ENCODE measurements around the gene TFF1.

The TFF1 gene

GRCh38 chr21:42321231-42321630 is 45.1 kb downstream of the TFF1 start:
- Histone ChIP-seq H3K4me1 (ENCODE audit: low read length) (no peaks in the 10 kb centered on the region), H3K27me3 (replicated peaks; ENCODE audit: insufficient read depth, low read length) (peaks cover 99% of the 10 kb centered on the region), H4K20me1 (ENCODE audit: insufficient read depth, low read length) (no peaks in the 10 kb centered on the region), H3K4me3 (ENCODE audit: low read length) (no peak overlapping the region), H3K9ac (ENCODE audit: low read length) (no peak overlapping the region), H3K9me3 (replicated peaks; ENCODE audit: insufficient read depth, low read length) (no peaks in the 10 kb centered on the region), H3K9me2 (replicated peaks; ENCODE audit: insufficient read depth, low read length) (no peaks in the 10 kb centered on the region), H3K27ac (ENCODE audit: low read length) (no peak overlapping the region), H3K36me3 (replicated peaks; ENCODE audit: insufficient read depth, low read length) (no peaks in the 10 kb centered on the region), H3F3A (ENCODE audit: insufficient read depth, low read length) (no peaks in the 10 kb centered on the region), H3K79me2 (ENCODE audit: low read length) (no peaks in the 10 kb centered on the region), H3K4me2 (ENCODE audit: low read depth, low read length) (no peak overlapping the region), H2AFZ (ENCODE audit: low read length) (no peak overlapping the region)
- TF ChIP-seq EZH2phosphoT487 (IDR thresholded peaks at IDR 0.05; ENCODE audit: low read length) (no peak), EZH2 (optimal IDR thresholded peaks at IDR 0.05; ENCODE audit: low read depth, low read length) (no peak), CTCF (IDR thresholded peaks at IDR 0.05; ENCODE audit: low read length) (no peak)
- DNase-seq, result no peak

- no peak for TF ChIP-seq EZH2 (optimal IDR thresholded peaks at IDR 0.05; ENCODE audit: low read depth, low read length)
- TF ChIP-seq CTCF (IDR thresholded peaks at IDR 0.05; ENCODE audit: low read length), result no peak
- TF ChIP-seq EZH2phosphoT487 (IDR thresholded peaks at IDR 0.05; ENCODE audit: low read length), result no peak
- H3K4me1 ChIP-seq (ENCODE audit: low read length), result no peaks in the 10 kb centered on the region
- H3K27ac ChIP-seq (ENCODE audit: low read length), result no peak overlapping the region
- H3K9me3 ChIP-seq (replicated peaks; ENCODE audit: insufficient read depth, low read length), result no peaks in the 10 kb centered on the region
- no peaks in the 10 kb centered on the region for H3K36me3 ChIP-seq (replicated peaks; ENCODE audit: insufficient read depth, low read length)
- H3K4me2 ChIP-seq (ENCODE audit: low read depth, low read length), result no peak overlapping the region
- no peaks in the 10 kb centered on the region for H3F3A ChIP-seq (ENCODE audit: insufficient read depth, low read length)
- no peak for DNase-seq
- no peak overlapping the region for H3K9ac ChIP-seq (ENCODE audit: low read length)
- H3K9me2 ChIP-seq (replicated peaks; ENCODE audit: insufficient read depth, low read length), result no peaks in the 10 kb centered on the region
- no peak overlapping the region for H3K4me3 ChIP-seq (ENCODE audit: low read length)
- H3K27me3 ChIP-seq (replicated peaks; ENCODE audit: insufficient read depth, low read length), result peaks cover 99% of the 10 kb centered on the region
- H3K79me2 ChIP-seq (ENCODE audit: low read length), result no peaks in the 10 kb centered on the region
- no peak overlapping the region for H2AFZ ChIP-seq (ENCODE audit: low read length)
- no peaks in the 10 kb centered on the region for H4K20me1 ChIP-seq (ENCODE audit: insufficient read depth, low read length)
Observed at GRCh38 chr21:42320791-42321190, 45.5 kb downstream of the TFF1 start.

GRCh38 chr21:42319851-42320572 is 46.3 kb downstream of the TFF1 start:
- no peaks in the 10 kb centered on the region for H3K36me3 ChIP-seq (replicated peaks; ENCODE audit: insufficient read depth, low read length)
- H3K79me2 ChIP-seq (ENCODE audit: low read length), result no peaks in the 10 kb centered on the region
- no peak for TF ChIP-seq EZH2 (optimal IDR thresholded peaks at IDR 0.05; ENCODE audit: low read depth, low read length)
- no peak for TF ChIP-seq EZH2phosphoT487 (IDR thresholded peaks at IDR 0.05; ENCODE audit: low read length)
- no peak for TF ChIP-seq CTCF (IDR thresholded peaks at IDR 0.05; ENCODE audit: low read length)
- no peak for DNase-seq
- H3F3A ChIP-seq (ENCODE audit: insufficient read depth, low read length), result no peaks in the 10 kb centered on the region
- no peak overlapping the region for H3K4me2 ChIP-seq (ENCODE audit: low read depth, low read length)
- H3K9ac ChIP-seq (ENCODE audit: low read length), result no peak overlapping the region
- H3K4me3 ChIP-seq (ENCODE audit: low read length), result no peak overlapping the region
- no peaks in the 10 kb centered on the region for H3K4me1 ChIP-seq (ENCODE audit: low read length)
- peaks cover 99% of the 10 kb centered on the region for H3K27me3 ChIP-seq (replicated peaks; ENCODE audit: insufficient read depth, low read length)
- no peaks in the 10 kb centered on the region for H4K20me1 ChIP-seq (ENCODE audit: insufficient read depth, low read length)
- H2AFZ ChIP-seq (ENCODE audit: low read length), result no peak overlapping the region
- H3K27ac ChIP-seq (ENCODE audit: low read length), result no peak overlapping the region
- H3K9me3 ChIP-seq (replicated peaks; ENCODE audit: insufficient read depth, low read length), result no peaks in the 10 kb centered on the region
- no peaks in the 10 kb centered on the region for H3K9me2 ChIP-seq (replicated peaks; ENCODE audit: insufficient read depth, low read length)
